Measurements from ENCODE around the gene CTNNA2.

GRCh38 chr2:80153151-80153550 lies 640.3 kb downstream of the CTNNA2 start:
- TF ChIP-seq, protein P1, sequence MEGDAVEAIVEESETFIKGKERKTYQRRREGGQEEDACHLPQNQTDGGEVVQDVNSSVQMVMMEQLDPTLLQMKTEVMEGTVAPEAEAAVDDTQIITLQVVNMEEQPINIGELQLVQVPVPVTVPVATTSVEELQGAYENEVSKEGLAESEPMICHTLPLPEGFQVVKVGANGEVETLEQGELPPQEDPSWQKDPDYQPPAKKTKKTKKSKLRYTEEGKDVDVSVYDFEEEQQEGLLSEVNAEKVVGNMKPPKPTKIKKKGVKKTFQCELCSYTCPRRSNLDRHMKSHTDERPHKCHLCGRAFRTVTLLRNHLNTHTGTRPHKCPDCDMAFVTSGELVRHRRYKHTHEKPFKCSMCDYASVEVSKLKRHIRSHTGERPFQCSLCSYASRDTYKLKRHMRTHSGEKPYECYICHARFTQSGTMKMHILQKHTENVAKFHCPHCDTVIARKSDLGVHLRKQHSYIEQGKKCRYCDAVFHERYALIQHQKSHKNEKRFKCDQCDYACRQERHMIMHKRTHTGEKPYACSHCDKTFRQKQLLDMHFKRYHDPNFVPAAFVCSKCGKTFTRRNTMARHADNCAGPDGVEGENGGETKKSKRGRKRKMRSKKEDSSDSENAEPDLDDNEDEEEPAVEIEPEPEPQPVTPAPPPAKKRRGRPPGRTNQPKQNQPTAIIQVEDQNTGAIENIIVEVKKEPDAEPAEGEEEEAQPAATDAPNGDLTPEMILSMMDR (IDR thresholded peaks at IDR 0.05) = no peak
- no peak for TF ChIP-seq TCF7L2 (IDR thresholded peaks at IDR 0.05; ENCODE audit: low read depth, low read length)
- no peak for TF ChIP-seq POLR2AphosphoS5 (IDR thresholded peaks at IDR 0.05; ENCODE audit: low read depth, low read length)

All from Panc1 (cell line).